GM21717 (cell line): ENCODE results near the gene GRM7.
"Not testable (repeated sequence)": the region's sequence is repeated elsewhere in the genome, so short reads cannot be mapped to it uniquely, and the experiment has no call there.

Source experiments
- ATAC-seq: cut with Tn5 transposase; IDR thresholded peaks from one replicate; pipeline ENCODE4 v1.9.1; 2021; ENCODE audit warnings: mild to moderate bottlenecking, moderate library complexity; ENCODE audit not compliant: unreplicated experiment

GRM7 gene

DNA sequence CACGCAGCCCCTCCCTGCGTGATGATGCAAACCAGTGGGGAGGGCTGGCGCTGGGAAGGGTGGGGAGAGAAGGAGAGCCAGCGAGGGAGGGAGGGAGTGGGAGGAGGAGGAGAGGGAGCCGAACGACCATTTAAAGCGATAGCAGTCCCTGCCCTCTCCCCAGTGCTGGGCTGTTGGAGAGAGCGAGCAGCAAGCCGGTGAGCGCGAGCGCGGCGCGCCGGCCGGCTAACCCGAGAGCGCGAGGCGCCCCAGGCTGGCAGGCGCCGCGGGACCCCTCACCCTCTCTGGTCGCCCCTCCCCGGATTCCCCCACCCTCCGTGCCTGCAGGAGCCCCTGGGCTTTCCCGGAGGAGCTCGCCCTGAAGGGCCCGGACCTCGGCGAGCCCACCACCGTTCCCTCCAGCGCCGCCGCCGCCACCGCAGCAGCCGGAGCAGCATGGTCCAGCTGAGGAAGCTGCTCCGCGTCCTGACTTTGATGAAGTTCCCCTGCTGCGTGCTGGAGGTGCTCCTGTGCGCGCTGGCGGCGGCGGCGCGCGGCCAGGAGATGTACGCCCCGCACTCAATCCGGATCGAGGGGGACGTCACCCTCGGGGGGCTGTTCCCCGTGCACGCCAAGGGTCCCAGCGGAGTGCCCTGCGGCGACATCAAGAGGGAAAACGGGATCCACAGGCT is at the start of gene GRM7:
Gene GRM7, plus strand, starts transcription at position 162 of the 671 bp plus-strand sequence.
- ATAC-seq: no peak

DNA sequence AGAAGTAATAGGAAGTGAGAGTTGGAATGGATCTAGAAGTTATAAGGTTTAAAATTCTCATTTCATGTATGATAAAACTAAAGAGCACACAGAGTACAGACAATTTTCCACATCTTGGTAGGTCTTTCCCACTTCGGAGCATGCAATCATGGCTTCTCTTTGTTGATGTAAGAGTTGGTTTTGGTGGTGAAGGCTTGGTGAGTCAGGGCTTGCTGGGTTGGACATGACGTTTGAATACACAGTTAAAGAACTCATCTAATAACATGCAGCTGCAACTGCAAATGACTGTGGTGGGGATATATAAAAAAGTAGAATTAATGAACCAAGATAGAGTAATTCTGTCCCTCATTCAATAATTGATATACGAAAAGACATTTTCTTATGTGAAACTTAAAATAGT is 39.5 kb upstream of the GRM7 start:
- ATAC-seq: no peak

DNA sequence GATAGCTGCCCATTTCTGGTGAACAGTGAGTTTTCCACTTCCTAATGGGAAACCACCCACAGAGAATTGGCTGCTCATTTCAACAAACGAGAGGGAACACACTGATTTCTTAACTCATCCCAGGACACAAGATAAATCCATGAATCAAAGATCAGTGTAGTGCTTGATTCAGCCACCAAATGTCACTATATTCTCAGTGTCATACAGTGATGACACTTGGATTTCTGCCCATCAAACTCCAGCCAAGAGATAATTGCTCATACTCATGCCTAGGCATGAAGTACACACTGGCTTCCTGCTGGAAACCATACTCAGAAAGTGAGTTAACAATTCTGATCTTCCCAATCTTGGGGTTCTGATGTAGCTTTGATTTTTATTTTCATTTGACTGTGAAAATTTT is 35.4 kb upstream of the GRM7 start:
- ATAC-seq: no peak

DNA sequence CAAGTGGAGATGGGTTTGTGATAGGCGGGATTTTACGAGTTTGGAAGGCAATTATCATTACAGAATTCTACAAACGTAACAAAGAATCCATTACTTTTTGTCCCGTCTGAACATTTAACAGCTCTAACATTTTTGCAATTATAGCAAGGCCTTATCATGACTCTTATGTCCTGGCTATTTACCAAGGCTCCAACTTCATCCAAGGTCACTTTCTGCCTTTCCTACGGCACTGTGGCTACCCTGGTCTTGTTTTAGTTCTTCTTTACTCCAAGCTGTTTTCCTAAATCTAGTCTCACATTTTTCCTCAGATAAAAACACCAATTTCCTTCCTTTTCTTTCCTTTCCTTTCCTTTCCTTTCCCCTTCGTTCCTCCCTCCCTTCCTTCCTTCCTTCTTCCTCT is 33.5 kb upstream of the GRM7 start:
- ATAC-seq: no peak

DNA sequence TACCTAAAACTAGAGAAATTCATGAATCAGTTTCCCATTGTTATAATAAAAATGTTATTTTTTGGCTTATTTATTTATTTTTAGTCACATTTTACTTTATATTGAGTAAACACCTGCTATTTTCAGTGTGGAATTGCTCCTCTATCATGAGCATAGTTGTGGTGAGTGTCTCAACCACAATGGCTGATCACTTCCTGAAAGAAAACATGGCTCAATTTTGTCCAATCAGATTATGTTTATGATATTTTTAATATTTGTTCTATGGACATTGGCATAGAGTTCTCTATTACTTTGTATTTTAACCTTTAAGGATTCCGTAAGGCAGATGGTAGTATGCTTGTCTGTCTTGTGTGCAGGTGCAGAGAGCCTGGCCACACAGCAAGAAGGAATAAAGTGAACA is 16.2 kb upstream of the GRM7 start:
- no peak for ATAC-seq

DNA sequence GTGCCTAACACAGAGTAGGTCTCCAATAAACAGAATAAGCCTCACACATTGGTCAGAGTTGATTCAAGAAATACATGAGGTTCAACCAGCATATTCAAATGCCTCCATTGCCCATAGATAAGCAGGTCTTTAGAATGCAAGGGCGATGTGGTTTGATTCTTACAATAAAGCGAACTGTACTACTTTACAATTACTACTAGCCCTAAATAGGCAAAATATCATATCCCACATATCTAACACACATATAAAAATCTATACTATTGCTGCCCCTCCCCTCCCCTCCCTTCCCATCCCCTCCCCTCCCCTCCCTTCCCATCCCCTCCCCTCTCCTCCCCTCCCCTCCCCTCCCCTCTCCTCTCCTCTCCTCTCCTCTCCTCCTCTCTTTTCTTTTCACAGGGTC is 6.7 kb upstream of the GRM7 start:
- ATAC-seq: no peak

DNA sequence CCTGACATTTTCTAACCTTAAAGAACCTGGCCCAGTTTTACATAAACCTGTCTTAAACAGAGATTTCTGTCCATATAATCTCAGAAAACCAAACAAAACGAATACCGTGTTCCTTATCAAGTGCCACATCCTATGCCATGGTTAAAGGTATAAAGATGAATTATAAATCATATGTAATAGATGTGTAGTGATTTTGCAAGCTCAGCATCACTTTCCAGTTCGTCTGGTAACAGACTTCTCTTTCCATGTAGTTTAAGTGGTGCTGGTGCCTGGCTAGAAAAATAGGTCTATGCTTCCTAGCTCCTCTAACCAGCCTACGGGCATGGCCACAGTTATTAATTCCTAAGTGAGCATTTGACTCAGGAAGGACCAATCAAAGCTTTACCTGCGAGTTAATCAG is 3.4 kb upstream of the GRM7 start:
- no peak for ATAC-seq

DNA sequence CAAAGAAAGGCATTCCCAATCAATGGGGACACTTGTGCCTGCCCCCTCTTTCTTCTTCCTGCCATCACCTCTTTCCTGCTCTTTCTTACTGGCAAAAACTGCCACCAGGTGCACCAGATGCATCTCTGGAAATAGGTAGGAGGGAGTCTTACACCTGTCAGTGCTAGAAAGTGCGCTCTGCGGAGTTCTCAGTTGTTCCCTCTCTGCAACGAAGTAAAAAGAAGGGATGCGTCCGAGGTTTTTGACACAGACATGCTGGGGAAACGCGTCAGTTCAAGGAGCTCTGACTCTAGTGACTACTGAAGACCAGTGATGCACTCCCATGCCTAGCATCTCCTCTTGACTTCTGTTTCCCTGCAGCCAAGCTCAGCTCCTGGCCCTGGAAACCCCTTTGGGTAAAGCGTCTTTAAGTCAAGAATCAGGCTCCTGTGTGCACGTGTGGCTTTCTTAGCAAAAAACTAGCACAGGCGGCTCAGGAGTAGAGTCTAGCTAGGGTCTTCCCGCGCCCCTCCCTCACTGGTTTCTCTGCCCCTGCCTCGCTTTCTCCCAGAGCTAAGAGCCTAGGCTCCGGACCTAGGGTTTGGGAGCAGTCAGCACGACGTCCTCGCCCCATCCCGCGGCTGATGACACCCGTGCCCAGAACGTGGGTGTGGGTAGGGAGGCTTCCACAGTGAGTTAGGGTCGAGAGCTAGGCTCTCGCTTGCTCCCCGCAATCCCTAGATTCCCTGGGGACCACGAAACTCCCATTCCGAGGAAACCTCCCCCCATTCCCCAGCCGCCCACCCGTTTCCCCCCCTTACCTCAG is 564 bp upstream of the GRM7 start:
- no peak for ATAC-seq

DNA sequence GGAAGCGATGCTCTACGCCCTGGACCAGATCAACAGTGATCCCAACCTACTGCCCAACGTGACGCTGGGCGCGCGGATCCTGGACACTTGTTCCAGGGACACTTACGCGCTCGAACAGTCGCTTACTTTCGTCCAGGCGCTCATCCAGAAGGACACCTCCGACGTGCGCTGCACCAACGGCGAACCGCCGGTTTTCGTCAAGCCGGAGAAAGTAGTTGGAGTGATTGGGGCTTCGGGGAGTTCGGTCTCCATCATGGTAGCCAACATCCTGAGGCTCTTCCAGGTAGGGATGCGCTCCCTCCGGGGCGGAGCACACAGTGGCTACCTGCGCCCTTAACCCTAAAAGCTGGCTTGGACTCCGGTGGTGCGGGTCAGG is 698 bp downstream of the GRM7 start:
- no peak for ATAC-seq

DNA sequence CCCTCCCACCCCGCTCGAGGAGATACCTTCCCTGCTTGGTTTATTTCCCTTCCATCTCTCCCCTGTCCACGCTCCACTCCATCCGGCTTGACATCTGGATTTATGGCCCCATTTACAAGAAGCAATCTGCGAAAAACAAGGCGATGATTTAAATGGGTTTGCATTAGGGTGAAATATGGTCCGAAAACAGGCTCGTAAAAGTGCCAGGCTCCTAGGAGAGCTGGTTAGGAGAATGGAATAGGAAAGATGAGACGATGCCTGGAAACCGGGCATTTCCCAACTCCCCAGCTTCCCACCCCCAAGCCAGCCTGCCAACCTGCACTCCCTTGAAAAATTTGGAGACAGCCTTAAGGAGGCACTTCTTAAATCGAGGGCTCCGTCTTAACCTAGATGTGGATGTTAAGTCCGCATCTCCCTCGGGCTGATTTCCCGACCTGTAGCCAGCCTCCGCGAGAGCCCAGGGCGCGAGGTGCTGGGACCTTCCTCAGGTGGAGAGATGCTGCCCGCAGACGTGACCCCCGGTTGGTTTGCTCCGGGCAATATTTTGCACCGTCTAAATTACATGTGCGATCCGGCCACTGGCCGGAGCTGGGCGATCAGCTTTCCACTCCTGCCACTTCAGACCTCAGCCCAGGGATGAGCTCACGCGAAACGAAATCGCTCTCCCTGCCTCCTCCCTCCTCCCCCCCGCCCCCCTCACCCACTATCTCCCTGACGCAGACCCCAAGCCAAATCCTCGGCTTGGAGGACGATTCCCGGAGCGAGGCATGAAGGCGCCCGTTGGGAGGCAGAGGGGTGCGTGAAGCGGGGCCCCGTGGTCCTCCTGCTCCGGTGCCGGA is 1.3 kb downstream of the GRM7 start:
- no peak for ATAC-seq

DNA sequence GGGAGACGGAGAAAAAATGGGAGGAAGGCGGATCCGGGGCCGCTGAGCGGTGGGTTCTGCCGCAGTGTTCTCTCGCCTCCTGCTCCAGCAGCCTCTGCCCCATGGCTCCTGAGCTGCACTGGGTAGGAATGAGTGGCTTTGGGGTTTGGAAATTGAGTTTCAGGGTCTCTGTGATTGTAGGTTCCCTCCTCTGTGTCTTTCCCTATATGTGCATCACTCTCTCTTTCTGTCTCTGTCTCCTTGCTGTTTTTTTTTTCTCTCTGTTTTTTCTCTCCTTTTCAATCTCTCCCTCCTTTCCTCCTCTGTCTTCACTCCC is 1.9 kb downstream of the GRM7 start:
- no peak for ATAC-seq

DNA sequence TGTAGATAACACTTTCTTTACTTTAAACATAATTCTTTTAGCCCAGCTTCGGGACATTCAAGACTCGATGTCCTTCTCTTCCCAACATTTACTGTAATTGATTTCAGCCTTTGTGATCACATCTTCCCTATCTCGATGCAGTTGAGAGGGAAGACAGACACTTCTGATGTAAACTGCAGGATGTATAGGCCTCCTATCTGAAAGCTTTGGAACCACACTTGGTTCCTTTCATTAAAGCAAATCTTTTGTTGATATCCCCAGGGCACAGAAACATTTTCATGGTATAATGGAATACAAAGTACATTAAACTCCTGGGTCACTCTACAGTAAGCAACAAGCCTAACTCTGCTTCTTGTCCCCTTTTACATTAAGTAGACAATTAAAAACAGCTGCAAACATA is 6.4 kb downstream of the GRM7 start:
- no peak for ATAC-seq

DNA sequence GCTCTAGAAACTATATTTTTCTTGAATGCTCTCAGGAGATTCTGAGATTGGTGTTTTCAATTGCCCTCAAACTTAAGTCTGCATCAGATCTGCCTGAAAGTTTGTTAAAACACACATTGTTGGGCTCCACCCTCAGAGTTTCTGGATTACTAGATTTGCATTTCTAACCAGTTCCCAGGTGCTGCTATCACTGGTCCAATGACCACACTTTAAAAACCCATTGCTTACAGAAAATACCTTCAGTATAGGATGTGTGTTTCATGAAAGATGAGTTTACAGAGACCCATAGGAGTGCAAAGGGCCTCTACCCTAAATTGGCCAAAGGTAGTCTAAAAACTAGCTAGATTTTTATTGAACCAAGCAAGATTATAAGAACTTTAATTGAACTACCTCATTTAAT is 17.8 kb downstream of the GRM7 start:
- ATAC-seq: no peak

DNA sequence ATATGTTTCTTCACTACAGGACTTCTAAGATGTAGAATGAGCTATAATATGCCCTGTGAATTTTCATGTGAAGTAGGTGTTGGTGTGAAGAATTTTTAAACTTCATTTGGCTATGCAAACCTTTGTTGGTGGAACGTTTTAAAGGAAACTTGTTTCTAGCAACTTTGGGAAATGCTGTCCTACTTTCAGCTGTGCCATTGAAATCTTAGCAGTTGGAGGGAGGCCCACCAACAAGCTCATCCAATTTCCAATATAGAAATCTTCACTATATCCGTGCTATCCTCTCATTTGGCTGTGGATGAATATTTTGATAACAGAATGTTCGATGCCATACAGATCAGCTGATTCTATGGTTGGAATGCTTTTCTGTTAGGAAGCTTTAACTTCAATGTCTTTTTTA is 51.3 kb downstream of the GRM7 start:
- no peak for ATAC-seq

DNA sequence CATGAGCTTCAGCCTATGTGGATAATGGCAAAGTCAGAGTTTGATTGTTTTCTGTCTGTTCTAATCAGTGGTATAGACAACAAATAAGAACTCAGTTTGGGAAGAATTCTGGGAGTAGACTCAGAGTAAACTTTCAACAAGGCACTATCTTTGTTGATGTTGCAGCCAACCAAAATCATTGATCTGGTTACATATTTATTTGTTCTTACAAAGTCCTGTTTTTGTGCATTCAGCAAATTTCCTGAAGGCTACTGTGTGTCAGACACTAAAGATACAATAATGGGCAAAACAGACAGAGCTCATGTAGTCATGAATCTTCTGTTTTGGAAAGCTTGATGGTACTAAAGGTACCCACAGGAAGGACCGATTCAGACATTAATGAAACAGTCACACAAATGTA is 55.0 kb downstream of the GRM7 start:
- no peak for ATAC-seq

DNA sequence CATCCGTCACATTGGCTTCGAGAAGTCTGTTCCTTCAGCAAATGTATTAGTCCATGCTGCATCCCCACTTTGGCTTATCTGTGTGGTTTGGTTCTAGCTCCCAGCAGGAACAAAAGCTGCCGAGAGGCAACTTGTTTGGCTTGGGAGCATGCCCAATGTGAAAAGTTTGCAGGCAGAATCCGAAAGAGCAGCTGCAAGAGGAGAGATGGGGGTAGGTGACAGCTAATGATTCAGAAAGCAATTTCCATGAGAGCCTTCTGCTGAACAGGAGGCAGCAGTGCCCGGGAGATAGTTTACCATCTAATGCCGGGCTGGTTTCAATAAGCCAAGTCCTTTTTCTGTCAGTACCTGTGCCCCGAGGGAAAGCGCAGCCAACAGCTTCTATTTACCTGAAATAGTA is 60.2 kb downstream of the GRM7 start:
- ATAC-seq: no peak

DNA sequence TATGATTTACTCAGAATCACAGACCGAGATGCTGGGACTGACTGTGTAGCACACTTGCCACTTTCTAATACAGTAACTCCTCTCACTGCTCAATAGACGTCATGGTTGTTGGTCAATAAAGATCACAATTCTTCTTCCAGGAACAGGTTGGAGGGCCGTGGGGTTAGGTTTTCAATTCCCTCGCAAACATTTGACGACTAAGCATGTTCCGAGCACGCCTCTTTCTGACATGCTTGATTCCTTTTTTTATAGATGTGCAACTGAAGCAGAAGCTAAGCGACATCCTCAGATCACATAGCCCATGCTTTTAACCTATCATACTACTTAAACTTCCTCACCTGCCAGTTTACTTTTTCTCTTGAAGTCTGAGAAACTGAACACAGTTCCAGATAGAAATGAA is 61.0 kb downstream of the GRM7 start:
- ATAC-seq: no peak

DNA sequence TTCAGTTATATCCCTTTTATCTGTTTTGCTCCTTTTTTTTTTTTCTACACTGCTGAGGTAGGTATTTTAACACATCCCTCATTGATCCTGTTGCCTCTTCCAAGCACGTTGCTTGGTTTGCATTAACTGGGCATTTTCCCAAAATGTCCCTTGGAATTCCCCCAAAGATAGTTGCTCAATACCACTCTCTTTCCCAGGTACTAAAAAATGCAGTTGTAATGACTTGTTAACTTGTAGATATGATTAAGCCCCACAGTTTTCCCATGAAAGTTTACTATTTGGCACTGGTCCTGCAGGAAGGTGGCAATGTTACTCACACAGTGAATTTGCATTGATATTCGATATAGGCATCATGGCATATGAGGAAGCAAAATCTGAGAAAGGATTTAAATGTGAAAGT is 67.1 kb downstream of the GRM7 start:
- no peak for ATAC-seq

DNA sequence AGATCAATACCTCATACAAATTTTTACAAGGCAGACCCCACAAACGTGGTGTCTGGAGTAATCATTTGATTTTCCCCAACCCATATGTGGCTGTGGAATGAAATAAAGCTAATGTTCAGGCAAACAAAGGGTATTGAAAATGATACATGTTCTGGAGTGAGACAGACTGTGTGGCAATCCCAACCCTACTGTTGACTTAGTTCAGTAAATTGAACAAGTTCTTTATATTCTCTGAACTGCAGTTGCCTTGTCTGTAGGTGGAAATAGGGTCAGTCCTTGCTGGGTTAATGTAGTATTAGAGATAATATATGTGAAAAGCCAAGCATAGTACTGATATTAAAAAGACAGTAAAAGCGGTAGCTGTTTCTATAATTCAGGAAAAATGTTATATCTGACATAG is 69.0 kb downstream of the GRM7 start:
- ATAC-seq: no peak

DNA sequence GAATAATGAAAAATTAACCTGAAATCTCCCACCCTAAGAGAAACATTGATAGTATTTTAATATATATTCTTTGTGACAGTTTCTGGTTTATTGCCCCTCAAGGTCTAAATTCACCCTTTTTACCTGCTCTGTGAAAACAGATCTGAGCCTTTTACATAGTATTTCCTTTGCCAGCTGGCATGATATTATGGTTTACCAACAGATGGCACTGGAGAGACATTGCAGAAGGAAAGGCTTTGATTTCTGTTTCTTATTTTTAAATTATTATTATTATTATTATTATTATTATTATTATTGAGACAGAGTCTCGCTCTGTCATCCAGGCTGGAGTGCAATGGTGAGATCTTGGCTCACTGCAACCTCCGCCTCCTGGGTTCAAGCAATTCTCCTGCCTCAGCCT is 74.5 kb downstream of the GRM7 start:
- ATAC-seq: not testable (repeated sequence)

DNA sequence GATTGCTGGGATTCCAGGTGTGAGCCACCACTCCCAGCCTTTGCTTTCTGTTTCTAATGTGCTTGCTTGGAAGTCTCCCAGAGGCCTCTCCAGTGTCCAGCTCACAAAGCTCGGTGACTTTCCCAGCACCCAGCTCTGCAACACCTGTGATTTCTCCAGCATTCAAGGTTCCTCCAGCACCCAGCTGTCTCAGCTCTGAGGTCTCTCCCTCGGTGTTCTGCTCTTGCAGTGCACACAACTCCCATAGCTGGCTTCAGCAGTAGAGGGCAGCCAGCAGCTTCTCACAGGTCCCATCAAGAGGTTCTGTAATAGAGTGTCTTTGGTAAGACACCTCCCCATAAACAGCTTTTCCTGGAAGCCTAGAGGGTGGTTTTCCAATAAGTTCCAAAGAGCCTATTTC is 75.1 kb downstream of the GRM7 start:
- no peak for ATAC-seq

DNA sequence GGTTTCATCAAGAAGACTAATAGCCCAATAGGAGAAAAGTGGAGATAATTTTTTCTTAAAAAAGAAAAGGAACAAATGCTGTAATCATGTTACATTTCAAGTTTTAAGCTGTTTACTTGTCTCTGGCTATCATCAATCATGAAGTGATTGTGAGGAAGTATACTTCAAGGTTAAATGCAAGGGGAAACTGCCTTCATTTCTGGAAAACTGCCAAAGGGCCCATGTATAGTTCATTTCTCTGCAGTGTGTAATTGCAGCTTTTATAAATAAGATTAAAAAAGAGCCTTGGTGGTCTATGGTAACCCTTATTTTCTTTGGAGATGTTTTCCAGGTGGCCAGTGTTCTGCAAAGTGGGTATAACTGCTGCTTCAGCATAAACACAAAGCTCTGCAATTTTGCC is 101.9 kb downstream of the GRM7 start:
- no peak for ATAC-seq
